Activated naive CD8-positive, alpha-beta T cell treated with anti-CD3 and anti-CD28 coated beads, Interleukin-2, amount 50 U/mL, for 24 hours (primary cell): ENCODE measurements around the gene PDIA4.
"Not testable (repeated sequence)": the region's sequence is repeated elsewhere in the genome, so short reads cannot be mapped to it uniquely, and the experiment has no call there.

Experiments used
- ATAC-seq: fragments of 150-1000 bp; cut with Tn5 transposase; one replicate; pipeline ENCODE4 v1.10.0; 2021
- DNase-seq: peaks from one replicate; pipeline ENCODE4 v3.0.0; 2021
- H3K27ac Mint-ChIP-seq: one replicate; pipeline ENCODE4 v1.8.0; 2021; ENCODE audit warnings: mild to moderate bottlenecking, mixed read lengths
- H3K27me3 Mint-ChIP-seq: one replicate; pipeline ENCODE4 v1.8.0; 2021; ENCODE audit warnings: mixed read lengths
- H3K36me3 Mint-ChIP-seq: one replicate; pipeline ENCODE4 v1.8.0; 2021; ENCODE audit warnings: low read depth, mixed read lengths
- H3K4me1 Mint-ChIP-seq: one replicate; pipeline ENCODE4 v1.8.0; 2021; ENCODE audit warnings: mixed read lengths
- H3K4me3 Mint-ChIP-seq: one replicate; pipeline ENCODE4 v1.8.0; 2021; ENCODE audit warnings: mild to moderate bottlenecking, moderate library complexity, mixed read lengths
- H3K9me3 Mint-ChIP-seq: one replicate; pipeline ENCODE4 v1.8.0; 2021; ENCODE audit warnings: mixed read lengths

PDIA4 gene

GRCh38 chr7:149053384-149053783 lies 25.1 kb upstream of the PDIA4 start:
- H3K4me1 Mint-ChIP-seq = no peaks in the 10 kb centered on the region
- H3K36me3 Mint-ChIP-seq = no peaks in the 10 kb centered on the region
- DNase-seq (no peak), ATAC-seq (no peak)
- H3K9me3 Mint-ChIP-seq = no peaks in the 10 kb centered on the region
- H3K4me3 Mint-ChIP-seq = no peak overlapping the region
- no peak overlapping the region for H3K27ac Mint-ChIP-seq
- H3K27me3 Mint-ChIP-seq = no peaks in the 10 kb centered on the region

- Mint-ChIP-seq H3K4me3 (no peak overlapping the region), H3K9me3 (no peaks in the 10 kb centered on the region), H3K4me1 (no peaks in the 10 kb centered on the region), H3K27ac (no peak overlapping the region), H3K36me3 (no peaks in the 10 kb centered on the region), H3K27me3 (no peaks in the 10 kb centered on the region)
- ATAC-seq (no peak), DNase-seq (no peak)
These were observed 22.6 kb upstream of the PDIA4 start for GRCh38 chr7:149050941-149051340.

- Mint-ChIP-seq H3K4me1 (no peaks in the 10 kb centered on the region), H3K4me3 (no peak overlapping the region), H3K27me3 (no peaks in the 10 kb centered on the region), H3K36me3 (no peaks in the 10 kb centered on the region), H3K27ac (no peak overlapping the region), H3K9me3 (no peaks in the 10 kb centered on the region)
- ATAC-seq (no peak), DNase-seq (no peak)
These were observed 20.5 kb upstream of the PDIA4 start for GRCh38 chr7:149048805-149049204.

DNA sequence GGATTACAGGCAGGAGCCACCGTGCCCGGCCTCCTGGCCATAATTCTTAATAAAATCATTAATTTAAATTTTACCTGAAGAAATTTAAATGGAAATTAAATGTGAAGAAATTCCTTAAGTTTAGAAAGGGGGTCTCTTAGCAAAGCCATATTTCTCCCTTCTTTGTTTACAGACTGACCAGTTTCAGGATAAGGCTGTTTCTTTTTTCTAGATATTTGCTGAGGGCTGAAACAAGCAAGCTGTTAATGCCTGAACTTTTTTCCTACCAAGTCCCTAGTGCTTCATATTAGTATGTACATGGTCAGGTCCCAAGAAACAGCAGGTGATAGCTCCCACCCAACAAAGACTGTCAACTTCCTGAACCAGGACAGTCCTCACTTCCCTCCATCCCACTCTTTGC lies 18.1 kb upstream of the PDIA4 start:
- ATAC-seq = no peak
- H3K27ac Mint-ChIP-seq = no peak overlapping the region
- no peaks in the 10 kb centered on the region for H3K9me3 Mint-ChIP-seq
- no peaks in the 10 kb centered on the region for H3K27me3 Mint-ChIP-seq
- no peak for DNase-seq
- H3K4me3 Mint-ChIP-seq = no peak overlapping the region
- H3K4me1 Mint-ChIP-seq = no peaks in the 10 kb centered on the region
- no peaks in the 10 kb centered on the region for H3K36me3 Mint-ChIP-seq

GRCh38 chr7:149043936-149044335 lies 15.6 kb upstream of the PDIA4 start:
- DNase-seq = no peak
- Mint-ChIP-seq H3K4me1 (no peaks in the 10 kb centered on the region), H3K27ac (no peak overlapping the region), H3K36me3 (no peaks in the 10 kb centered on the region), H3K9me3 (no peaks in the 10 kb centered on the region), H3K4me3 (no peak overlapping the region), H3K27me3 (no peaks in the 10 kb centered on the region)
- ATAC-seq = no peak

DNA sequence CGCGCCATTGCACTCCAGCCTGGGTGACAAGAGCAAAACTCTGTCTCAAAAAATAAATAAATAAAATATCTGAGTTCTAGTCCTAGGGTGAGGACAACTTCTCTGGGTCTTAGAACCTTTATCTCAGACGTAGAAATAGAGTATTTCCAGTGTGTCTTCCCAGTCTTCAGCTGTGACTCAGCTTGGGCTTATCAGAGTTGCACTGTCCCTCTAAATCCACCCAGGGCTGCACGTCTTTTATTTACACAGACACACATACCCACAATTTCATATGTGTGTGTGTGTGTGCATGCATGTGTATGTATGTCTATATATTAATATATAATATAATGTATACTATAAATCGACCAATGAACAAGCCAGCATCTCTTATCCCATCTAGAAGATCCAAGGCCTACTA lies 13.0 kb upstream of the PDIA4 start:
- no peak overlapping the region for H3K4me3 Mint-ChIP-seq
- DNase-seq (no peak), ATAC-seq (no peak)
- H3K9me3 Mint-ChIP-seq = peaks cover 11% of the 10 kb centered on the region
- H3K27me3 Mint-ChIP-seq = peaks cover 4% of the 10 kb centered on the region
- H3K36me3 Mint-ChIP-seq = peaks cover 5% of the 10 kb centered on the region
- H3K27ac Mint-ChIP-seq = no peak overlapping the region
- H3K4me1 Mint-ChIP-seq = peaks cover 7% of the 10 kb centered on the region

- not testable (repeated sequence) for DNase-seq, H3K36me3 Mint-ChIP-seq, H3K27ac Mint-ChIP-seq, H3K4me1 Mint-ChIP-seq, H3K4me3 Mint-ChIP-seq, ATAC-seq, H3K27me3 Mint-ChIP-seq
- H3K9me3 Mint-ChIP-seq = peaks cover 11% of the 10 kb centered on the region
These were observed 10.3 kb upstream of the PDIA4 start for GRCh38 chr7:149038641-149039040.

GRCh38 chr7:149036676-149037075 lies 8.4 kb upstream of the PDIA4 start:
- ATAC-seq (no peak), DNase-seq (no peak)
- Mint-ChIP-seq H3K9me3 (peaks cover 11% of the 10 kb centered on the region), H3K27me3 (peaks cover 4% of the 10 kb centered on the region), H3K36me3 (peaks cover 5% of the 10 kb centered on the region), H3K4me3 (no peak overlapping the region), H3K27ac (no peak overlapping the region), H3K4me1 (peaks cover 7% of the 10 kb centered on the region)

DNA sequence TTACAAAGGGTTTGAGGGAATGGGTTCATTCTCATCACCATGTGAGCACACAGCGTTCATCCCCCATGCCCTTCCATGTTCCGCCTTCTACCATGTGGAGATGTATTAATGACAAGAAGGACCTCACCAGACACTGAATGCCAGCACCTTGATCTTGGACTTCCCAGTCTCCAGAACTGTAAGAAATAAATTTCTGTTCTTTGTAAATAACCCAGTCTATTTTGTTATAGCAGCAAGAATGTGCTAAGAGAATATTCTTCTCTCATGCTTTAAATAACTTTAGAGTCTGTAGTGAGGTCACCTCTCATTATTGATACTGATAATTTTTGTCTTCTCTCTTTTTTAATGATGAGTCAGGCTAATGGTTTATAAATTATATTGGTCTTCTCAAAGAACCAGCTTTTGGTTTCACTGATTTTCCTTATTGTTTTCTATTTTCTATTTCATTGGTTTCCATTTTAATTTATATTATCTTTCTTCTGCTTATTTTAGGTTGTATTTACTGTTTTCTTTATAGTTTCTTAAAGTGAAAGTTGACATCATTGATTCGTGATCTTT lies 3.1 kb upstream of the PDIA4 start:
- ATAC-seq (no peak), DNase-seq (no peak)
- H3K27me3 Mint-ChIP-seq = peaks cover 2% of the 10 kb centered on the region
- no peak overlapping the region for H3K4me3 Mint-ChIP-seq
- peaks cover 2% of the 10 kb centered on the region for H3K36me3 Mint-ChIP-seq
- H3K9me3 Mint-ChIP-seq = no peaks in the 10 kb centered on the region
- H3K4me1 Mint-ChIP-seq = peaks cover 19% of the 10 kb centered on the region
- H3K27ac Mint-ChIP-seq = no peak overlapping the region

GRCh38 chr7:149030439-149030838 lies 2.1 kb upstream of the PDIA4 start:
- H3K36me3 Mint-ChIP-seq, H3K4me3 Mint-ChIP-seq, H3K27me3 Mint-ChIP-seq, ATAC-seq, H3K9me3 Mint-ChIP-seq, DNase-seq, H3K27ac Mint-ChIP-seq: not testable (repeated sequence)
- H3K4me1 Mint-ChIP-seq = peaks cover 29% of the 10 kb centered on the region

DNA sequence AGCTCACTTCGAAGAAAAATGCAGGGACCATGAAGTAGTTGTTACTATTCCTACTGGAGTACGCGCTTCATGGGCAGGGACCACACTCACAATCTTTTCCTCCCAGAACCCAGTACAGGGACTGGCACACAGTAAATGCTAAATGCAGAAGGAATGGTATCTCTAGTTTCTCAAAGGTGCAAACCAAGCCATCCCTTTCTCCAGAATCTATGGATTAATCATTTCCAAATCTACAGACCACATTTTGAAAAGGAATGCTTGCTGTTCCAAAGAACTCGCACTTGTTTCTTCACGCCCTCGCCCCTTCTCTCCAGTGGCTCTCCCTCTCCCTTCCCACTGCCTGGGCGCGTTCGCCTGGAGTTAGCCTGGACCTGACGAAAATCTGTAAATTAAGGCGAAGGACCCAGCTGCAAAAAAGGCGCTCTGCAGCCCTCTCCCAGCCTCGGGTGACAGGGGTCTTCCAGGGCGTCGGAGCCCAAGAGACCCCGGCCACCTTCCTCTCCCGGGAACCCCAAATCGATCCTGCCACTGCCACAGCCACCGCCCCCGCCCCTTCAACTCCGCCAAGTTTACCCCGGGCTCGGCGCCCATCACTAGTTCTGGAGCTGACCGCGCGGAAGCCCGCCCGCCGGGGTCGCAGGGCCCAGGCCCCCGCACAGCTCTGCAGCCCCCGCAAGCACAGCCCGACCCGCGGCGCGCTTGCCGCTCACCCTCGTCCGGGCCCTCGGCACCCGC lies 527 bp downstream of the PDIA4 start:
- Mint-ChIP-seq H3K9me3 (no peaks in the 10 kb centered on the region), H3K27ac (peak overlapping the region; percentile 87), H3K36me3 (peaks cover 17% of the 10 kb centered on the region), H3K4me3 (peak overlapping the region; percentile 92), H3K27me3 (peaks cover 2% of the 10 kb centered on the region), H3K4me1 (peaks cover 42% of the 10 kb centered on the region)
- no peak for ATAC-seq
- no peak for DNase-seq

DNA sequence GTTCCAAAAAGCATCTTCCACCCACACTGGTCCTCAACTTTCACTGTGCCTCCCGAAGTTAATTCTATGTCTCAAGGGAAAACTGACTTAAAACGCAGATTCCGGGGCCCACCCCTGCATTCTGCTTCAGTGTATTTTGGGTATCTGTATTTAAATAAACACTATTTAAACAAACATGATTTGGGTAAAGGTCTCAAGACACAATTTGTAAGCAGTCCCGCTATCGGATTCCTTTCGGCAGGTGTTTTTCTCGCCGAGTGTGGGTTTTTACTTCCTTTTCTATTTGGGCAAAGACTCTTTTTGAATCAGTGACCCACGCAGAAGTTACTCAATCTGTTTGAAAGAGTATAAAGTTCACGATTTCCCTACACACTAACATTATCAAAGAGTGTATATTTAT lies 1.2 kb downstream of the PDIA4 start:
- Mint-ChIP-seq H3K9me3 (no peaks in the 10 kb centered on the region), H3K27ac (peak overlapping the region; percentile 87), H3K36me3 (peaks cover 18% of the 10 kb centered on the region), H3K27me3 (peaks cover 2% of the 10 kb centered on the region), H3K4me1 (peaks cover 44% of the 10 kb centered on the region), H3K4me3 (peak overlapping the region; percentile 92)
- no peak for ATAC-seq
- no peak for DNase-seq

DNA sequence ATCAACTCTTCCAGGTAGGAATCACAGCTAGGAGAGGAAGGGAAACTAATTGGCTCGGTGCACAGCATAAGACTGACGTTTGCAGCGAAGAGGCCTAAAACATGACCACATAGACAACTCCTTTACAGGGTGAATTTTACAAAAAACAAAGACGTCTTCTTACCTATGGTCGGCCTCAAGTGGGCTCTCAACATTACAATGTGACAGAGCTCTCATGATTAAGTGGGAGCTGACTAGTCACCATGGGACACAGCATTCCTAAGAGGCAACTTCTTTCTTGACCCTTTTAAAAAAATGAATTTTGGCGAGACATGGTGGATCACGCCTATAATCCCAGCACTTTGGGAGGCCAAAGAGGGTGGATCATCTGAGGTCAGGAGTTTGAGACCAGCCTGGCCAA lies 4.6 kb downstream of the PDIA4 start:
- Mint-ChIP-seq H3K27me3 (peaks cover 2% of the 10 kb centered on the region), H3K27ac (no peak overlapping the region), H3K4me1 (peaks cover 44% of the 10 kb centered on the region), H3K36me3 (peaks cover 39% of the 10 kb centered on the region), H3K4me3 (no peak overlapping the region), H3K9me3 (no peaks in the 10 kb centered on the region)
- ATAC-seq = no peak
- no peak for DNase-seq

DNA sequence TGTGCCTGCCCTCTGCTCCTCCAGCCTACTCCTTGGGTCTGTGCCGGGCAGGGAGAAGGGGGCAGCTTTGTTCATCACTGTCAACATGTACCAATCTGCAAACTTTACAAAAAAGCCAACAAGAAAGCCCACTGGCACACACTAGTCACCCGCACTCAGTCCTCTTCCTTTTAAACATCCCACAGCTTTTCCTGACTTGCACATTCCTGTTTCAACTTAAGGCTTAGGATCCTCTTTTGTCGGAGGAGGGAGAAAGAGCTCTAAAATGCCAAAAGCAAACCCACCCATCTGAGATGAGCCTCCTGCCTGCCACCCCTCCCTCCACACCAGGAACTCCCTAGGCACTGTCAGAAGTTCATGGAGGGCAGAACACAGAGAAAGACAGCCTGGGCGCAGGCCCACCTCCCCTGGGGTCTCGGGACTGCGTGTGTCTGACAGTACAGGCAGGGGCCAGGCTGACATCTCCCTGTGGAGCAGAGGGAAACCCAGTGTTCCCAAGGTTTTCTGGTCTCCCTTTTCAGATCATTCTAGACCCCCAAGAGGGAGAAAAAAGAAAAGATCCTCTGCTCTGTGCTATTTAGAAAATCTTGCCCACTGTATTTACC lies 5.4 kb downstream of the PDIA4 start:
- Mint-ChIP-seq H3K4me3 (no peak overlapping the region), H3K27me3 (no peaks in the 10 kb centered on the region), H3K27ac (no peak overlapping the region), H3K36me3 (peaks cover 39% of the 10 kb centered on the region), H3K9me3 (no peaks in the 10 kb centered on the region), H3K4me1 (peaks cover 42% of the 10 kb centered on the region)
- DNase-seq = no peak
- no peak for ATAC-seq

GRCh38 chr7:149021725-149022062 lies 6.6 kb downstream of the PDIA4 start:
- peak; percentile 31 for ATAC-seq
- DNase-seq = no peak
- Mint-ChIP-seq H3K36me3 (peaks cover 41% of the 10 kb centered on the region), H3K4me3 (no peak overlapping the region), H3K27me3 (no peaks in the 10 kb centered on the region), H3K9me3 (no peaks in the 10 kb centered on the region), H3K27ac (peak overlapping the region; percentile 62), H3K4me1 (peaks cover 36% of the 10 kb centered on the region)
